ENCODE measurements around the gene ATPAF2.

The ATPAF2 gene

GRCh38 chr17:18079543-18079942 is 40.6 kb upstream of the ATPAF2 start:
- Histone ChIP-seq H3K4me2 (ENCODE audit: low read length, poor library complexity, severe bottlenecking) (no peak overlapping the region), H2BK12ac (ENCODE audit: low read length in 2 of 2) (no peak overlapping the region), H2BK5ac (ENCODE audit: low read depth, low read length, poor library complexity, severe bottlenecking) (no peak overlapping the region), H3K23ac (ENCODE audit: low read length in 2 of 2) (no peak overlapping the region), H3K14ac (ENCODE audit: low read length in 2 of 2) (no peak overlapping the region), H3K18ac (ENCODE audit: low read depth in 1 of 2, low read length in 2 of 2) (no peak overlapping the region), H3K4me3 (ENCODE audit: insufficient read depth in 1 of 2, low read depth in 1 of 2, low read length in 2 of 2) (no peak overlapping the region), H3K36me3 (ENCODE audit: control insufficient read depth in 1 of 2, insufficient read depth in 2 of 2, low read depth in 1 of 2, low read length in 2 of 2) (no peaks in the 10 kb centered on the region), H2BK120ac (ENCODE audit: low read depth, low read length) (no peak overlapping the region), H3K27me3 (ENCODE audit: control insufficient read depth in 1 of 2, insufficient read depth in 1 of 2, low read length in 2 of 2) (peaks cover 8% of the 10 kb centered on the region in 2 experiments), H3K4ac (ENCODE audit: low read depth in 1 of 2, low read length in 2 of 2) (no peak overlapping the region), H3K9ac (ENCODE audit: low read length) (no peak overlapping the region), H2AFZ (ENCODE audit: low read depth, low read length) (no peak overlapping the region), H2BK15ac (ENCODE audit: low read depth, poor library complexity, severe bottlenecking) (no peak overlapping the region), H3K9me3 (ENCODE audit: control insufficient read depth, low read length) (no peaks in the 10 kb centered on the region), H4K8ac (ENCODE audit: low read length) (no peak overlapping the region), H4K91ac (ENCODE audit: low read length) (no peak overlapping the region), H2AK5ac (ENCODE audit: low read length, severe bottlenecking) (no peak overlapping the region), H3K79me1 (replicated peaks; ENCODE audit: low read length, poor library complexity, severe bottlenecking) (no peaks in the 10 kb centered on the region), H3K4me1 (ENCODE audit: control insufficient read depth, insufficient read depth, low read depth, low read length) (no peaks in the 10 kb centered on the region), H3K27ac (ENCODE audit: low read length, poor library complexity, severe bottlenecking) (no peak overlapping the region)
- WGBS: 100% methylated on average over 4 of the region's 4 CpGs
- DNase-seq: no peak

GRCh38 chr17:18076936-18077335 is 38.0 kb upstream of the ATPAF2 start:
- Histone ChIP-seq H2BK120ac (ENCODE audit: low read depth, low read length) (no peak overlapping the region), H3K4me2 (ENCODE audit: low read length, poor library complexity, severe bottlenecking) (no peak overlapping the region), H3K9me3 (ENCODE audit: control insufficient read depth, low read length) (no peaks in the 10 kb centered on the region), H2BK12ac (ENCODE audit: low read length in 2 of 2) (no peak overlapping the region), H3K23ac (ENCODE audit: low read length in 2 of 2) (no peak overlapping the region), H3K4me1 (ENCODE audit: control insufficient read depth, insufficient read depth, low read depth, low read length) (no peaks in the 10 kb centered on the region), H3K79me1 (replicated peaks; ENCODE audit: low read length, poor library complexity, severe bottlenecking) (no peaks in the 10 kb centered on the region), H2AK5ac (ENCODE audit: low read length, severe bottlenecking) (no peak overlapping the region), H4K91ac (ENCODE audit: low read length) (no peak overlapping the region), H2AFZ (ENCODE audit: low read depth, low read length) (no peak overlapping the region), H3K4me3 (ENCODE audit: insufficient read depth in 1 of 2, low read depth in 1 of 2, low read length in 2 of 2) (no peak overlapping the region), H3K18ac (ENCODE audit: low read depth in 1 of 2, low read length in 2 of 2) (no peak overlapping the region), H3K27me3 (ENCODE audit: control insufficient read depth in 1 of 2, insufficient read depth in 1 of 2, low read length in 2 of 2) (peaks cover 8% of the 10 kb centered on the region in 2 experiments), H2BK5ac (ENCODE audit: low read depth, low read length, poor library complexity, severe bottlenecking) (no peak overlapping the region), H3K4ac (ENCODE audit: low read depth in 1 of 2, low read length in 2 of 2) (no peak overlapping the region), H3K36me3 (ENCODE audit: control insufficient read depth in 1 of 2, insufficient read depth in 2 of 2, low read depth in 1 of 2, low read length in 2 of 2) (no peaks in the 10 kb centered on the region), H2BK15ac (ENCODE audit: low read depth, poor library complexity, severe bottlenecking) (no peak overlapping the region), H4K8ac (ENCODE audit: low read length) (no peak overlapping the region), H3K27ac (ENCODE audit: low read length, poor library complexity, severe bottlenecking) (no peak overlapping the region), H3K9ac (ENCODE audit: low read length) (no peak overlapping the region), H3K14ac (ENCODE audit: low read length in 2 of 2) (no peak overlapping the region)
- 86% methylated on average over 7 of the region's 7 CpGs for WGBS
- DNase-seq: no peak

GRCh38 chr17:18074566-18075272 is 35.8 kb upstream of the ATPAF2 start:
- Histone ChIP-seq H4K91ac (ENCODE audit: low read length) (no peak overlapping the region), H4K8ac (ENCODE audit: low read length) (no peak overlapping the region), H3K36me3 (ENCODE audit: control insufficient read depth in 1 of 2, insufficient read depth in 2 of 2, low read depth in 1 of 2, low read length in 2 of 2) (no peaks in the 10 kb centered on the region), H3K4me2 (ENCODE audit: low read length, poor library complexity, severe bottlenecking) (no peak overlapping the region), H2BK5ac (ENCODE audit: low read depth, low read length, poor library complexity, severe bottlenecking) (no peak overlapping the region), H2AK5ac (ENCODE audit: low read length, severe bottlenecking) (no peak overlapping the region), H2BK12ac (ENCODE audit: low read length in 2 of 2) (no peak overlapping the region), H3K9me3 (ENCODE audit: control insufficient read depth, low read length) (no peaks in the 10 kb centered on the region), H2BK120ac (ENCODE audit: low read depth, low read length) (no peak overlapping the region), H3K4me3 (ENCODE audit: insufficient read depth in 1 of 2, low read depth in 1 of 2, low read length in 2 of 2) (no peak overlapping the region), H2BK15ac (ENCODE audit: low read depth, poor library complexity, severe bottlenecking) (no peak overlapping the region), H3K14ac (ENCODE audit: low read length in 2 of 2) (no peak overlapping the region), H3K27ac (ENCODE audit: low read length, poor library complexity, severe bottlenecking) (no peak overlapping the region), H3K4ac (ENCODE audit: low read depth in 1 of 2, low read length in 2 of 2) (no peak overlapping the region), H3K79me1 (replicated peaks; ENCODE audit: low read length, poor library complexity, severe bottlenecking) (no peaks in the 10 kb centered on the region), H3K18ac (ENCODE audit: low read depth in 1 of 2, low read length in 2 of 2) (no peak overlapping the region), H3K27me3 (ENCODE audit: control insufficient read depth in 1 of 2, insufficient read depth in 1 of 2, low read length in 2 of 2) (peaks cover 7 to 8% of the 10 kb centered on the region in 2 experiments), H3K9ac (ENCODE audit: low read length) (no peak overlapping the region), H2AFZ (ENCODE audit: low read depth, low read length) (no peak overlapping the region), H3K4me1 (ENCODE audit: control insufficient read depth, insufficient read depth, low read depth, low read length) (peaks cover 3% of the 10 kb centered on the region), H3K23ac (ENCODE audit: low read length in 2 of 2) (no peak overlapping the region)
- WGBS: 77% methylated on average over 5 of the region's 6 CpGs
- no peak for DNase-seq

- H3K4me1 ChIP-seq (ENCODE audit: control insufficient read depth, insufficient read depth, low read depth, low read length): peaks cover 3% of the 10 kb centered on the region
- H3K4me3 ChIP-seq (ENCODE audit: insufficient read depth in 1 of 2, low read depth in 1 of 2, low read length in 2 of 2): no peak overlapping the region
- peaks cover 4 to 11% of the 10 kb centered on the region in 2 experiments for H3K36me3 ChIP-seq (ENCODE audit: control insufficient read depth in 1 of 2, insufficient read depth in 2 of 2, low read depth in 1 of 2, low read length in 2 of 2)
- no peak overlapping the region for H3K4me2 ChIP-seq (ENCODE audit: low read length, poor library complexity, severe bottlenecking)
- H3K4ac ChIP-seq (ENCODE audit: low read depth in 1 of 2, low read length in 2 of 2): no peak overlapping the region
- no peak overlapping the region for H2AFZ ChIP-seq (ENCODE audit: low read depth, low read length)
- H4K91ac ChIP-seq (ENCODE audit: low read length): no peak overlapping the region
- no peak overlapping the region for H3K27ac ChIP-seq (ENCODE audit: low read length, poor library complexity, severe bottlenecking)
- no peak for DNase-seq
- peak overlapping the region; percentile 57 for H3K9ac ChIP-seq (ENCODE audit: low read length)
- no peak overlapping the region for H2BK12ac ChIP-seq (ENCODE audit: low read length in 2 of 2)
- no peak overlapping the region for H3K14ac ChIP-seq (ENCODE audit: low read length in 2 of 2)
- H2AK5ac ChIP-seq (ENCODE audit: low read length, severe bottlenecking): no peak overlapping the region
- H2BK5ac ChIP-seq (ENCODE audit: low read depth, low read length, poor library complexity, severe bottlenecking): no peak overlapping the region
- H3K18ac ChIP-seq (ENCODE audit: low read depth in 1 of 2, low read length in 2 of 2): no peak overlapping the region
- H2BK15ac ChIP-seq (ENCODE audit: low read depth, poor library complexity, severe bottlenecking): no peak overlapping the region
- no peak overlapping the region for H2BK120ac ChIP-seq (ENCODE audit: low read depth, low read length)
- no peaks in the 10 kb centered on the region for H3K79me1 ChIP-seq (replicated peaks; ENCODE audit: low read length, poor library complexity, severe bottlenecking)
- H3K23ac ChIP-seq (ENCODE audit: low read length in 2 of 2): no peak overlapping the region
- peaks cover 0 to 5% of the 10 kb centered on the region in 2 experiments for H3K27me3 ChIP-seq (ENCODE audit: control insufficient read depth in 1 of 2, insufficient read depth in 1 of 2, low read length in 2 of 2)
- H3K9me3 ChIP-seq (ENCODE audit: control insufficient read depth, low read length): no peaks in the 10 kb centered on the region
- H4K8ac ChIP-seq (ENCODE audit: low read length): no peak overlapping the region
Measured at GRCh38 chr17:18071751-18072150, 32.8 kb upstream of the ATPAF2 start.

All from mesenchymal stem cell (in vitro differentiated cells and primary cell).